GM21447 (cell line): ENCODE data around the gene GRIN1.

Source experiments
- ATAC-seq: cut with Tn5 transposase; IDR thresholded peaks from one replicate; pipeline ENCODE4 v1.9.1; 2021; ENCODE audit not compliant: unreplicated experiment

Gene GRIN1

DNA sequence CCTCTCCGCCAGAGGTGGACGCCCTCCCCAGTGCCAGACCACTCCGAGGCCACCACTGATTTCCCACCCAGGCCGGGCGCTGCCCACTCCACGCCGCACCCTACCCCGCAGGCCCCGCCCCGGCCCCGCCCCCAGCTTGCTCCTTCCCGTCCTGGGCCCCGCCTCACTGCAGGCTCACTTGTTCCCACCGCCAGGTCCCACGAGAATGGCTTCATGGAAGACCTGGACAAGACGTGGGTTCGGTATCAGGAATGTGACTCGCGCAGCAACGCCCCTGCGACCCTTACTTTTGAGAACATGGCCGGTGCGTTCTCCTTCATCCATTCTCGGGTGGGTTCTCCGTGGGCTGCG is 24.4 kb downstream of the GRIN1 start:
- ATAC-seq, result no peak

GRCh38 chr9:137163805-137164204 is 24.9 kb downstream of the GRIN1 start:
- ATAC-seq, result no peak

DNA sequence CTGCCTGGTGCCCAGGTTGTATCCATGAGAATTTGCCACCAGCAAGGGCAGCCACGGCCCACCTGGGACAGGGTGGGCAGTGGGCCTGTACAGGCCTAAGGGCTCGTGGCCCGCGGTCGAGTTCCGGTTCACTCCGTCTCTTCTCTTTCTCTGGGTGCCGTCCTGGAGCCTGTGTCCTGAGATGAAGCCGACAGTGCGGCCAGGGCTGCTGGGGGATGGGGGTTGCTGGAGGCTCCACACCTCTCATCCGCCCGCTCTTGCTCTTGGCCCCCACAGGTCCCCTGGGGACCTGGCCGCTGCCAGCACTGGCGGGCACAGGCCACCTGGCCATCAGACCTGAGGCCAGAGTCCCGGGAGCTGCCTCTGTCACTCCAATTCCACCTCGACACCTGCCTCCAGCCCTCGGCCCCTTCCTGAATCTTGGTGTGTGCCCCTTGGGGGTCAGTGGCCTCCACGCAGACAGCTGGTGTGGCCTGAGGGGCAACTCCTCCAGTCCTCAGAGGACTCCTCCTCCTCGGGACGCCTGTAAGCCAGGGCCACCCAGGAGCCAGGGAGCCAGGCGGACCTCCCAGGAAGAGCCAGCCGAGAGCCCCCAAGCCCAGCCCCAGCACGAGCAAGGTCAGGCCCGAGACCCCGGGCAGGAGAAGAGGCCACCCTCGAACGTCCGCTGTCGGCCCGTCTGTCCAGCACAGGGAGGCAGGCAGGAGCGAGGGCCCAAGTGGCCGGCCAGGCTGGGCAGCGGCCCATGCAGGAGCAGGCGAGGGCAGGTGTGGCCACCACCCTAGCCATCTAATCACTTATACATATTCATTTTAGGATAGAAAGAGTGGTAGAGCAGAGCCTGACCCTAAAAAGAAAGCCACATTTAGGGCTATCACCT is 25.7 kb downstream of the GRIN1 start:
- no peak for ATAC-seq

DNA sequence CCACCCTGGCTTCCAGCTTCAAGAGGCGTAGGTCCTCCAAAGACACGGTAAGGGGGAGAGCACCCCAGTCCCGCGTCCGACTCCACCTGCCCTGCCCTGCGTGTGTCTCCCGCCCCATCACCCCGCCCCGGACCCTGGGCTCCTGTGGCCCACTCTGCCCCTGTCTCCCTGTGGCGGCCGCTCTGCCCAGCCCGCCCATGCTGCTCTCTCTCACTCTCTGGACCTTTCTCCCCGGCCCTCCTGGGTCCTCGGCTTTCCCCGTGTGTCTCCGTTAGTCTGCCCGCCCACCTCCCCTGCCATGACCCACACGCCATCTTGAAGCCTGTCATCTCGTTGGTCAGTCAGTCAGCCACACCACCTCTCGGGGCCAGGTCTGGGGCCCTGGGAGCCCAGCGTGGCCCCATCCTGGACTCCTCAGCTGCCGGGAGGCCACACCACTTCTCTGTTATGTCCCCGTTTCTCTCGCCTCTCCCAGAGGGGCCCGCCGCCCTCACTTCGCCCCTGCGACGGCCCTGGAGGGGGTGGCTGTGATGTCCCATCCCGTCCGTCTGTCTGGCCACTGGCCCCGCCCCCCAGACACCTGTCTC is 26.4 kb downstream of the GRIN1 start:
- no peak for ATAC-seq

GRCh38 chr9:137166380-137167229 is 27.7 kb downstream of the GRIN1 start:
- no peak for ATAC-seq

- ATAC-seq, result no peak
Observed at GRCh38 chr9:137167277-137167746, 28.4 kb downstream of the GRIN1 start.

DNA sequence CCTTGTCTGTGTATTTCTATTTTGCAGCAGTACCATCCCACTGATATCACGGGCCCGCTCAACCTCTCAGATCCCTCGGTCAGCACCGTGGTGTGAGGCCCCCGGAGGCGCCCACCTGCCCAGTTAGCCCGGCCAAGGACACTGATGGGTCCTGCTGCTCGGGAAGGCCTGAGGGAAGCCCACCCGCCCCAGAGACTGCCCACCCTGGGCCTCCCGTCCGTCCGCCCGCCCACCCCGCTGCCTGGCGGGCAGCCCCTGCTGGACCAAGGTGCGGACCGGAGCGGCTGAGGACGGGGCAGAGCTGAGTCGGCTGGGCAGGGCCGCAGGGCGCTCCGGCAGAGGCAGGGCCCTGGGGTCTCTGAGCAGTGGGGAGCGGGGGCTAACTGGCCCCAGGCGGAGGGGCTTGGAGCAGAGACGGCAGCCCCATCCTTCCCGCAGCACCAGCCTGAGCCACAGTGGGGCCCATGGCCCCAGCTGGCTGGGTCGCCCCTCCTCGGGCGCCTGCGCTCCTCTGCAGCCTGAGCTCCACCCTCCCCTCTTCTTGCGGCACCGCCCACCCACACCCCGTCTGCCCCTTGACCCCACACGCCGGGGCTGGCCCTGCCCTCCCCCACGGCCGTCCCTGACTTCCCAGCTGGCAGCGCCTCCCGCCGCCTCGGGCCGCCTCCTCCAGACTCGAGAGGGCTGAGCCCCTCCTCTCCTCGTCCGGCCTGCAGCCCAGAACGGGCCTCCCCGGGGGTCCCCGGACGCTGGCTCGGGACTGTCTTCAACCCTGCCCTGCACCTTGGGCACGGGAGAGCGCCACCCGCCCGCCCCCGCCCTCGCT is 29.0 kb downstream of the GRIN1 start:
- no peak for ATAC-seq

- no peak for ATAC-seq
Observed at GRCh38 chr9:137168573-137168903, 29.6 kb downstream of the GRIN1 start.

- no peak for ATAC-seq
Observed at GRCh38 chr9:137168904-137169856, 30.2 kb downstream of the GRIN1 start.

GRCh38 chr9:137169896-137170358 is 31.0 kb downstream of the GRIN1 start, which contains the start of gene LRRC26:
TSS of gene LRRC26 (minus strand) at chr9:137170051. CDS start at chr9:137169943, 108 bp downstream.
- no peak for ATAC-seq

DNA sequence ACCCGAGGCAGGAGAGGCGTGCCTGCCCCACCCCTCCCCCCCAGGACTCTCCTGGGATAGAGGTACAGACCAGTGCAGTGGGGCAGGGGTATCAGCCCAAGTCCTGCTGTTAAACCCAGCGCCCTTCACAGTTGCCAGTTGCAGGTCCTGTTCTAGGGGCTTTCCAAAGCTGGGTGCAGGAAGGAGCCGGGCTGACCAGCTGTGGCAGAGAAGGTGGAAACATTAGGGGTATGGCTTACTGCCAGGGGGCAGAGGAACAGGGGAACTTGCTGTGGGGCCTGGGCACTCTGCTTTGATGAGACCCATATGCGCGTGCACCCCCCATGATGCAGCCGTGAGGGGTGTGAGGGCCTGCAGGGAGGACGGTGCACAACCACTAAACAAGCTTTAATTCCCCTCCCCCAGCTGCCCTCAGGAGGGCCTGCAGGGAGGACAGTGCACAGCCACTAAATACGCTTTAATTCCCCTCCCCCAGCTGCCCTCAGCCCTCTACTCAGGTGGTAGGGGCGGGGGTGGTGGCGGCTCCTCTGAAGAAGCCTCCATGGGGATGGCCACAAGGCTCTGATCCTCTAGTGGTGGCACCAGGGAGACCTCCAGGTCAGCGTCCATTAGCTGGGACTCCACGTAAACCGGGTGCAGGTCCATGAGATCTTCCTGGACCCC is 31.7 kb downstream of the GRIN1 start:
- no peak for ATAC-seq

- ATAC-seq, result no peak
Observed at GRCh38 chr9:137171149-137171900, 32.4 kb downstream of the GRIN1 start.

DNA sequence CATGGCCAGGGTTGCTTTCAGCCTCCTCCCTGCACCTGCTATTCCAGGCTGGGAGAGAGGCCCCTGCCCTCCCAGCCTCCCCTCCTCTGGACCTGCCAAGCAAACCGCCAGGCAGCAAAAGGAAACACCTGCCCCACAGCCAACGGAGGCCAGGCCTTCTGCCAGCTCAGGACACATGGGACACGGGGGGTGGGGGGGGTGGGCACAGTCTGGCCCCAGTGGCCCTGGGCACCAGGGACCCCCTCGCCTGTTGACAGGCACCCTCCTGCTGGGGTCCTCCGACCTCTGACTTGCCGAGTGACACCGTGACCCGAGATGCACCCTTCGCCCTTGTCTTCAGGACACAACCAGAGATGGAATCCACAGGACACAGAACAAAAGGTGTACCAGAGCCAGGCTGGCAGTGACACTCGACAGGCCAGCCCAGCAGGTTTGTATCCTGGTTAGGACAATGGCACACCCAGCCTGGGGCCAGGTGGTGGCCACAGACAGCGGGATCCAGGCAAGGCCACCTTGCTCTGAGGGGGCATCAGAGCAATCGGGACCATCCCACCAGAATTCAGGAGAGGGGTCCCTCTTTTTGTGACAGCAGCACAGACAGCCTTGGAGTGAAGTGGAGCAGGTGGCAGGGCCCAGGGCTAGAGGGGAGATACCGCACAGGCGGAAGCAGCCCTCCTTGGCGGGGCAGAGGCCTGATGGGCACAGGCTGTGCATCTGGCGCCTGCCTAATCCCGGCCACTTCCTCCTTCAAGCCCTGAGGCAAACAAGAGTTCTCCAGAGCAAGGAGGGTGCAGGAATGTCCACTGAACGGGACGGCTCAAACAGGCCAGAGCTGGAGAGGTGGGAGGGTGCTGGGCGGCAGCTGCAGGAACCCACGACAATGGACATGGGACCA is 34.2 kb downstream of the GRIN1 start:
- ATAC-seq, result no peak

GRCh38 chr9:137173796-137174664 is 35.1 kb downstream of the GRIN1 start:
- no peak for ATAC-seq

GRCh38 chr9:137174722-137175293 is 35.9 kb downstream of the GRIN1 start:
- no peak for ATAC-seq
